Smooth muscle cell (in vitro differentiated cells): Measurements from ENCODE around the gene SPRN. TPM values are rescaled to one million over a fixed set of nuclear protein-coding genes. Genes with fewer than 3 reads are reported as not detected.
"Not testable (repeated sequence)": the region's sequence is repeated elsewhere in the genome, so short reads cannot be mapped to it uniquely, and the experiment has no call there.

Source experiments
- DNase-seq: peaks from one replicate; lab custom pipeline; 2025; ENCODE audit not compliant: unreplicated experiment; lab: John Stamatoyannopoulos, UW
- H2AFZ ChIP-seq: fragments of 200-600 bp; sonication (generic); 2 replicates; pipeline ENCODE4 v1.6.0; 2016; ENCODE audit warnings: antibody characterized with exemption, low read depth, mild to moderate bottlenecking
- H3F3A ChIP-seq: fragments of 200-600 bp; sonication (generic); 2 replicates; pipeline ENCODE4 v1.6.0; 2017; ENCODE audit warnings: antibody characterized with exemption, low read depth
- H3K27ac ChIP-seq: fragments of 200-600 bp; sonication (generic); 2 replicates; pipeline ENCODE4 v1.5.1; 2016; ENCODE audit warnings: low read depth, mild to moderate bottlenecking
- H3K27me3 ChIP-seq: fragments of 200-600 bp; sonication (generic); 2 replicates; pipeline ENCODE4 v1.6.1; 2016; ENCODE audit warnings: low read depth, mild to moderate bottlenecking
- H3K36me3 ChIP-seq: fragments of 200-600 bp; sonication (generic); 2 replicates; pipeline ENCODE4 v1.5.1; 2016; ENCODE audit warnings: low read depth
- H3K4me1 ChIP-seq: fragments of 200-600 bp; sonication (generic); 2 replicates; pipeline ENCODE4 v1.5.1; 2016; ENCODE audit warnings: low read depth
- H3K4me2 ChIP-seq: fragments of 200-600 bp; sonication (generic); 2 replicates; pipeline ENCODE4 v1.6.0; 2016; ENCODE audit warnings: mild to moderate bottlenecking
- H3K4me3 ChIP-seq: fragments of 200-600 bp; sonication (generic); 2 replicates; pipeline ENCODE4 v1.5.1; 2016; ENCODE audit warnings: mild to moderate bottlenecking
- H3K79me2 ChIP-seq: fragments of 200-600 bp; sonication (generic); 2 replicates; pipeline ENCODE4 v1.6.0; 2016; ENCODE audit warnings: low read depth, mild to moderate bottlenecking
- H3K9ac ChIP-seq: fragments of 200-600 bp; sonication (generic); 2 replicates; pipeline ENCODE4 v1.6.0; 2016; ENCODE audit warnings: low read depth
- H3K9me3 ChIP-seq: fragments of 200-600 bp; sonication (generic); replicated peaks from 2 replicates; pipeline ENCODE4 v1.5.1; 2016; ENCODE audit warnings: low read depth
- H4K20me1 ChIP-seq: fragments of 200-600 bp; sonication (generic); 2 replicates; pipeline ENCODE4 v1.6.0; 2016; ENCODE audit warnings: low read depth
- CTCF ChIP-seq: fragments of 200-600 bp; sonication (generic); IDR thresholded peaks from 2 replicates; pipeline ENCODE4 v1.5.1; 2017; ENCODE audit warnings: borderline replicate concordance, mild to moderate bottlenecking, antibody characterized with exemption; ENCODE audit not compliant: insufficient read depth, poor library complexity, severe bottlenecking
- WGBS: methylation state at CpG from one replicate; pipeline ENCODE4 v1.1.7; 2016; ENCODE audit warnings: low lambda C conversion rate; 5-methylcytosine and 5-hydroxymethylcytosine counted together
- polyA plus RNA-seq: library from polyadenylated mRNA; unstranded; fragments of >200 nt; fragmentation: Nextera tagmentation; extraction: Ambion mirVana; gene quantifications from 2 replicates; pipeline ENCODE4 v1.2.1, GENCODE V29; 2016
- total RNA-seq: library from RNA; depleted of rRNA; stranded (reverse); fragments of >200 nt; gene quantifications from 2 replicates; pipeline ENCODE4 v1.2.3, GENCODE V29; 2014

The SPRN gene
- total and polyA plus RNA-seq, 2 experiments from 2014 or later: 0.13 to 1.00 TPM

- no peak overlapping the region for H3K27ac ChIP-seq
- DNase-seq: no peak
- no peak for TF ChIP-seq CTCF
- 43% methylated on average over 19 of the region's 20 CpGs for WGBS
- no peaks in the 10 kb centered on the region for H3K9me3 ChIP-seq
- no peaks in the 10 kb centered on the region for H3K27me3 ChIP-seq
- H3F3A ChIP-seq: peaks cover 7% of the 10 kb centered on the region
- no peaks in the 10 kb centered on the region for H3K36me3 ChIP-seq
- H3K4me3 ChIP-seq: peak overlapping the region; percentile 88
- no peaks in the 10 kb centered on the region for H3K79me2 ChIP-seq
- no peaks in the 10 kb centered on the region for H4K20me1 ChIP-seq
- peaks cover 8% of the 10 kb centered on the region for H3K4me1 ChIP-seq
- peak overlapping the region; percentile 100 for H3K4me2 ChIP-seq
- H2AFZ ChIP-seq: peak overlapping the region; percentile 98
- H3K9ac ChIP-seq: no peak overlapping the region
These were observed 46.6 kb downstream of the SPRN start for GRCh38 chr10:133377818-133378250.

- H3K4me1 ChIP-seq: peaks cover 8% of the 10 kb centered on the region
- H3K4me2 ChIP-seq: no peak overlapping the region
- no peak overlapping the region for H3K4me3 ChIP-seq
- H3K79me2 ChIP-seq: no peaks in the 10 kb centered on the region
- no peak overlapping the region for H2AFZ ChIP-seq
- no peak overlapping the region for H3K9ac ChIP-seq
- H3K27ac ChIP-seq: no peak overlapping the region
- no peaks in the 10 kb centered on the region for H3K36me3 ChIP-seq
- H3K9me3 ChIP-seq: no peaks in the 10 kb centered on the region
- peaks cover 7% of the 10 kb centered on the region for H3F3A ChIP-seq
- H3K27me3 ChIP-seq: no peaks in the 10 kb centered on the region
- TF ChIP-seq CTCF: no peak
- no peaks in the 10 kb centered on the region for H4K20me1 ChIP-seq
- WGBS: 92% methylated on average over 30 of the region's 30 CpGs
- no peak for DNase-seq
These were observed 47.2 kb downstream of the SPRN start for GRCh38 chr10:133377025-133377817.

GRCh38 chr10:133376183-133376582 is 48.2 kb downstream of the SPRN start:
- H3K9me3 ChIP-seq, H3F3A ChIP-seq, DNase-seq, H3K27me3 ChIP-seq, H3K4me3 ChIP-seq, H3K36me3 ChIP-seq, H4K20me1 ChIP-seq, H3K79me2 ChIP-seq, H3K4me2 ChIP-seq, H3K4me1 ChIP-seq, H3K27ac ChIP-seq, H2AFZ ChIP-seq, H3K9ac ChIP-seq: not testable (repeated sequence)
- WGBS: 93% methylated on average over 5 of the region's 5 CpGs

GRCh38 chr10:133375357-133376115 is 48.9 kb downstream of the SPRN start:
- no peaks in the 10 kb centered on the region for H3K9me3 ChIP-seq
- no peaks in the 10 kb centered on the region for H3K79me2 ChIP-seq
- H4K20me1 ChIP-seq: no peaks in the 10 kb centered on the region
- H3K36me3 ChIP-seq: no peaks in the 10 kb centered on the region
- 74% methylated on average over 12 of the region's 12 CpGs for WGBS
- H2AFZ ChIP-seq: no peak overlapping the region
- H3K4me2 ChIP-seq: no peak overlapping the region
- peaks cover 7% of the 10 kb centered on the region for H3F3A ChIP-seq
- DNase-seq: no peak
- no peak overlapping the region for H3K27ac ChIP-seq
- no peak overlapping the region for H3K4me3 ChIP-seq
- no peaks in the 10 kb centered on the region for H3K27me3 ChIP-seq
- no peak for TF ChIP-seq CTCF
- no peak overlapping the region for H3K9ac ChIP-seq
- H3K4me1 ChIP-seq: peaks cover 8% of the 10 kb centered on the region
